CD14-positive monocyte (primary cell): ENCODE measurements around the gene PFDN2. TPM values are rescaled to one million over a fixed set of nuclear protein-coding genes. Genes with fewer than 3 reads are reported as not detected.

ENCODE experiments used
- DNase-seq, 3 donors: peaks; one replicate each; pipeline ENCODE4 v3.0.0-alpha.2; 2011 to 2022
- H2AFZ ChIP-seq: 2 replicates; pipeline ENCODE4 v1.6.0; 2012; ENCODE audit warnings: mild to moderate bottlenecking, low read depth, low read length, inconsistent platforms; ENCODE audit not compliant: insufficient read depth, poor library complexity, severe bottlenecking
- H3K27ac ChIP-seq, 2 donors: 1 replicate in 1 of 2; 2 replicates in 1 of 2; pipeline ENCODE4 v1.5.1; 2012 to 2013; ENCODE audit warnings: low read length in 2 of 2, control low read depth in 1 of 2, inconsistent platforms in 1 of 2, low read depth in 1 of 2, mild to moderate bottlenecking in 1 of 2
- H3K27me3 ChIP-seq, 2 donors: one replicate each; pipeline versions ENCODE4 v1.6.0 to v1.6.1; 2011 to 2013; ENCODE audit warnings: low read length in 2 of 2; ENCODE audit not compliant: control insufficient read depth in 2 of 2, insufficient read depth in 2 of 2
- H3K36me3 ChIP-seq, 2 donors: replicated peaks in 1 of 2; 1 replicate in 1 of 2; 2 replicates in 1 of 2; pipeline versions ENCODE4 v1.5.1 to v1.6.1; 2012 to 2013; ENCODE audit warnings: low read length in 2 of 2, control low read depth in 1 of 2, inconsistent platforms in 1 of 2, mild to moderate bottlenecking in 1 of 2; ENCODE audit not compliant: insufficient read depth in 2 of 2, control insufficient read depth in 1 of 2
- H3K4me1 ChIP-seq, 2 donors: 1 replicate in 1 of 2; 2 replicates in 1 of 2; pipeline versions ENCODE4 v1.5.1 to v1.6.1; 2012 to 2013; ENCODE audit warnings: low read length in 2 of 2, control low read depth in 1 of 2, inconsistent platforms in 1 of 2, mild to moderate bottlenecking in 1 of 2, moderate library complexity in 1 of 2; ENCODE audit not compliant: insufficient read depth in 2 of 2, control insufficient read depth in 1 of 2
- H3K4me2 ChIP-seq: replicated peaks from 2 replicates; pipeline ENCODE3; 2012; ENCODE audit warnings: low read length, moderate library complexity, mild to moderate bottlenecking; ENCODE audit not compliant: poor library complexity, severe bottlenecking; ENCODE audit errors: extremely low read depth
- H3K4me3 ChIP-seq, 3 experiments: fragments of 200-600 bp in 1 of 3; sonication (generic) in 1 of 3; replicated peaks in 1 of 3; 1 replicate in 2 of 3; 2 replicates in 1 of 3; pipeline ENCODE4 v1.5.1; 2011 to 2013; ENCODE audit warnings: low read length in 3 of 3, mild to moderate bottlenecking in 3 of 3, control low read depth in 2 of 3, low read depth in 2 of 3, inconsistent platforms in 1 of 3, moderate library complexity in 1 of 3
- H3K79me2 ChIP-seq: 2 replicates; pipeline ENCODE4 v1.6.0; 2012; ENCODE audit warnings: mild to moderate bottlenecking, control low read depth, inconsistent platforms, low read length, moderate library complexity; ENCODE audit not compliant: insufficient read depth
- H3K9ac ChIP-seq: 2 replicates; pipeline ENCODE4 v1.6.0; 2017; ENCODE audit warnings: low read length, mild to moderate bottlenecking; ENCODE audit not compliant: insufficient read depth, poor library complexity, severe bottlenecking
- H3K9me3 ChIP-seq, 2 donors: replicated peaks in 1 of 2; 1 replicate in 1 of 2; 2 replicates in 1 of 2; pipeline versions ENCODE4 v1.5.1 to v1.6.1; 2012 to 2013; ENCODE audit warnings: low read length in 2 of 2, control low read depth in 1 of 2; ENCODE audit not compliant: control insufficient read depth in 1 of 2, insufficient read depth in 1 of 2
- H4K20me1 ChIP-seq: 2 replicates; pipeline ENCODE4 v1.6.0; 2012; ENCODE audit warnings: mild to moderate bottlenecking, low read length, control low read depth, moderate library complexity; ENCODE audit not compliant: insufficient read depth
- H3K27ac Mint-ChIP-seq, 7 donors: one replicate each; pipeline ENCODE4 v1.8.0; 2020; ENCODE audit warnings: mild to moderate bottlenecking in 7 of 7, mixed read lengths in 7 of 7, moderate library complexity in 6 of 7, inconsistent platforms in 2 of 7
- H3K27me3 Mint-ChIP-seq, 3 donors: one replicate each; pipeline ENCODE4 v1.8.0; 2021 to 2022; ENCODE audit warnings: low read depth in 3 of 3, mild to moderate bottlenecking in 3 of 3, mixed read lengths in 3 of 3, moderate library complexity in 3 of 3, inconsistent platforms in 1 of 3
- H3K36me3 Mint-ChIP-seq, 2 donors: one replicate each; pipeline ENCODE4 v1.8.0; 2020; ENCODE audit warnings: mixed read lengths in 2 of 2, inconsistent platforms in 1 of 2, mild to moderate bottlenecking in 1 of 2
- H3K4me1 Mint-ChIP-seq: one replicate; pipeline ENCODE4 v1.8.0; 2020; ENCODE audit warnings: mild to moderate bottlenecking, mixed read lengths
- H3K4me3 Mint-ChIP-seq, 2 donors: one replicate each; pipeline ENCODE4 v1.8.0; 2020; ENCODE audit warnings: mild to moderate bottlenecking in 2 of 2, mixed read lengths in 2 of 2, moderate library complexity in 1 of 2
- H3K9me3 Mint-ChIP-seq, 7 donors: one replicate each; pipeline ENCODE4 v1.8.0; 2020 to 2022; ENCODE audit warnings: mixed read lengths in 7 of 7, mild to moderate bottlenecking in 6 of 7, moderate library complexity in 6 of 7, inconsistent platforms in 2 of 7
- WGBS: methylation state at CpG from one replicate; pipeline ENCODE4 v1.1.5; 2013; ENCODE audit warnings: missing lambda C conversion rate; ENCODE audit not compliant: insufficient coverage; 5-methylcytosine and 5-hydroxymethylcytosine counted together
- intact Hi-C, 2 donors: fragments of 100-400 bp; cut with micrococcal nuclease; formaldehyde crosslinking; loops; one replicate each; pipeline versions ENCODE4 v1.15.0 to v1.15.1; 2023
- polyA plus RNA-seq, 3 donors: library from polyadenylated mRNA; depleted of rRNA in 1 of 3; unstranded in 2 of 3; stranded (reverse) in 1 of 3; fragments of 300-500 nt in 2 of 3; fragments of >200 nt in 1 of 3; fragmentation: Illumina TruSeq in 2 of 3; gene quantifications; 1 replicate in 2 of 3; 2 replicates in 1 of 3; pipeline ENCODE4 v1.2.3, GENCODE V29; 2012 to 2021
- TF ChIP-seq, protein P1 (sequence below): fragments of 200-600 bp; IDR thresholded peaks from one replicate; pipeline ENCODE4 v1.8.0; 2022; ENCODE audit warnings: antibody characterized with exemption, mild to moderate bottlenecking

PFDN2 gene
- polyA plus RNA-seq, 3 donors = 59.1 to 80.7 (median 65.6) TPM

DNA sequence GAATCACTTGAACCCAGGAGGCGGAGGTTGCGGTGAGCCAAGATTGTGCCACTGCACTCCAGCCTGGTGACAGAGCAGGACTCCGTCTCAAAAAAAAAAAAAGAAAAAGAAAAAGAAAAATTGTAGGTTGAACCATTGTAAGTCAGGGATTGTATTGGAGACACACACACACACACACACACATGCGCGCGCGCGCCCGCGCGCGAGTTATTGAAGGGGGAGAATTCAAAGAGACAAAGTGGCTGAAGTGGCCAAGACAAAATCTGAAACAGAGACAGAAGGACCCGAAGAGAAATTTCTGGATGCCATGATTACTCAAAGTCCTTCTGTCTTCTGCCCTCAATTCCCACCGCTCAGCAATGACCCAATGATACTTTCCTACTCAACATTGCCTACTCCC is 23.4 kb downstream of the PFDN2 start:
- Histone ChIP-seq H3K9me3 (no peaks in the 10 kb centered on the region), H3K9ac (no peak overlapping the region), H3K4me3 (no peak overlapping the region), H2AFZ (no peak overlapping the region), H3K27ac (no peak overlapping the region), H4K20me1 (no peaks in the 10 kb centered on the region), H3K79me2 (no peaks in the 10 kb centered on the region), H3K4me2 (no peak overlapping the region), H3K4me1 (peaks cover 37 to 44% of the 10 kb centered on the region in 2 donors), H3K27me3 (peaks cover 0 to 7% of the 10 kb centered on the region in 2 donors), H3K36me3 (peaks cover 0 to 5% of the 10 kb centered on the region in 2 donors)
- H3K4me3 Mint-ChIP-seq = peak overlapping the region in 1 of 2 donors; percentile 27
- H3K27me3 Mint-ChIP-seq = peaks cover 8 to 24% (median 10%) of the 10 kb centered on the region in 3 donors
- H3K4me1 Mint-ChIP-seq = peaks cover 61% of the 10 kb centered on the region
- H3K27ac Mint-ChIP-seq = peak overlapping the region in 1 of 7 donors; percentile 35
- TF ChIP-seq, protein P1, sequence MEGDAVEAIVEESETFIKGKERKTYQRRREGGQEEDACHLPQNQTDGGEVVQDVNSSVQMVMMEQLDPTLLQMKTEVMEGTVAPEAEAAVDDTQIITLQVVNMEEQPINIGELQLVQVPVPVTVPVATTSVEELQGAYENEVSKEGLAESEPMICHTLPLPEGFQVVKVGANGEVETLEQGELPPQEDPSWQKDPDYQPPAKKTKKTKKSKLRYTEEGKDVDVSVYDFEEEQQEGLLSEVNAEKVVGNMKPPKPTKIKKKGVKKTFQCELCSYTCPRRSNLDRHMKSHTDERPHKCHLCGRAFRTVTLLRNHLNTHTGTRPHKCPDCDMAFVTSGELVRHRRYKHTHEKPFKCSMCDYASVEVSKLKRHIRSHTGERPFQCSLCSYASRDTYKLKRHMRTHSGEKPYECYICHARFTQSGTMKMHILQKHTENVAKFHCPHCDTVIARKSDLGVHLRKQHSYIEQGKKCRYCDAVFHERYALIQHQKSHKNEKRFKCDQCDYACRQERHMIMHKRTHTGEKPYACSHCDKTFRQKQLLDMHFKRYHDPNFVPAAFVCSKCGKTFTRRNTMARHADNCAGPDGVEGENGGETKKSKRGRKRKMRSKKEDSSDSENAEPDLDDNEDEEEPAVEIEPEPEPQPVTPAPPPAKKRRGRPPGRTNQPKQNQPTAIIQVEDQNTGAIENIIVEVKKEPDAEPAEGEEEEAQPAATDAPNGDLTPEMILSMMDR = no peak
- peaks cover 7 to 9% of the 10 kb centered on the region in 2 donors for H3K36me3 Mint-ChIP-seq
- DNase-seq = no peak
- H3K9me3 Mint-ChIP-seq = peaks cover 0 to 5% (median 0%) of the 10 kb centered on the region in 7 donors
- 100% methylated on average over 1 of the region's 14 CpGs for WGBS
- intact Hi-C loops = no loop called here

DNA sequence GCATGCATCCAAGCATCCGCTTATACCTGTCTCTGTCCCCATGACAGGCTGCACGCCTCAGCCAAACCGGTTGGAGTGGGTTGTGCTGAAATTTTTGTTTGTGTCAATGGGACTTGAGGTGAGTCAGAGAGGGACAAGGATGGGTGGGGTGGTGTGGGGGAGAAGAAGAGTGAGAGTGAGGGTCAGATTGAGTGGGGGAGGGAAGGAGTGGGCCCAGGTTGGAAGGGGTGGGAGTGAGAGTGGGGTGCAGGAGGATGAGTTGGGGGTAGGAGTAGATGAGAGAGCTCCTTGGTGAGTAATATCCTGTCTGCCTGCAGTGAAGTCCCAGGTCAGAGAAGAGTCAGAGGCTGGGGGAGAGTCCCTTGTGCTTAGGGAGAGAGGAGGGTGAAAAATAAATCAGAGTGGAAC is 25.2 kb downstream of the PFDN2 start:
- no peaks in the 10 kb centered on the region for H3K79me2 ChIP-seq
- H3K4me2 ChIP-seq = no peak overlapping the region
- H4K20me1 ChIP-seq = no peaks in the 10 kb centered on the region
- intact Hi-C loops = no loop called here
- H3K27ac ChIP-seq = no peak overlapping the region
- no peaks in the 10 kb centered on the region for H3K36me3 ChIP-seq
- H3K4me3 ChIP-seq = no peak overlapping the region
- H2AFZ ChIP-seq = no peak overlapping the region
- Mint-ChIP-seq H3K4me1 (peaks cover 66% of the 10 kb centered on the region), H3K36me3 (peaks cover 0 to 3% of the 10 kb centered on the region in 2 donors), H3K9me3 (peaks cover 0 to 2% (median 0%) of the 10 kb centered on the region in 7 donors), H3K27ac (peak overlapping the region in 3 of 7 donors; percentile 4 to 34 (median 17)), H3K4me3 (no peak overlapping the region), H3K27me3 (peaks cover 0 to 16% (median 5%) of the 10 kb centered on the region in 3 donors)
- WGBS = 96% methylated on average over 3 of the region's 3 CpGs
- peaks cover 40 to 48% of the 10 kb centered on the region in 2 donors for H3K4me1 ChIP-seq
- H3K27me3 ChIP-seq = no peaks in the 10 kb centered on the region
- H3K9ac ChIP-seq = no peak overlapping the region
- H3K9me3 ChIP-seq = no peaks in the 10 kb centered on the region
- DNase-seq = peak in 2 of 3 donors; percentile 26 to 67
- TF ChIP-seq, protein P1 = no peak
